Fibroblast of villous mesenchyme (primary cell): Measurements from ENCODE around the gene AP2B1. TPM values are rescaled to one million over a fixed set of nuclear protein-coding genes. Genes with fewer than 3 reads are reported as not detected.

Experiments
- DNase-seq: peaks from one replicate; pipeline ENCODE4 v3.0.0-alpha.2; 2010; ENCODE audit warnings: low read depth
- H3K4me3 ChIP-seq: 2 replicates; pipeline ENCODE4 v1.5.1; 2011; ENCODE audit warnings: low read depth, mild to moderate bottlenecking, low read length
- CTCF ChIP-seq: IDR thresholded peaks from 2 replicates; pipeline ENCODE4 v1.5.1; 2012; ENCODE audit warnings: low read depth, mild to moderate bottlenecking, low read length; ENCODE audit not compliant: insufficient read depth
- total RNA-seq: library from RNA; depleted of rRNA; stranded (reverse); fragments of >200 nt; gene quantifications from 2 replicates; pipeline ENCODE4 v1.2.3, GENCODE V29; 2012

AP2B1 gene
- total RNA-seq, 1 donor = 97.6 TPM

DNA sequence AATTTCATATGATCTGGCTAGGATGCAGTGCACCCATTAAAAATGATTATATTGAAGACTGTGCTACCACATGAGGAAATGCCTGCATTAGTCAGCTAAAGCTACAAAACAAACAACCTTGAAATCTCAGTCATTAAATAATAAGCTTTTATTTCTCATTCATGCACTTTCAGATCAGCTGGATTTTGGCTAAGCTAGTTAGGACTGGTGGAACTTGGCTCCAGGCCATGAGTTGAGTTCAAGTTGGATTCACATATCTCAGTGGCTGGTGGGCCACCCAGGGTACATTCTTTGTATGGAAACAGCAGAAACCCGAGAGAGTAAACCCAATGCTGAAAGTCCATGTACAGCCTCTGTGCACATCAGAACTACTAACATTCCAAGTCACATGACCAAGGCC is 43.3 kb upstream of the AP2B1 start:
- TF ChIP-seq CTCF = no peak
- no peak for DNase-seq
- no peak overlapping the region for H3K4me3 ChIP-seq

GRCh38 chr17:35545150-35545549 is 42.0 kb upstream of the AP2B1 start:
- no peak for DNase-seq
- no peak for TF ChIP-seq CTCF
- no peak overlapping the region for H3K4me3 ChIP-seq

- TF ChIP-seq CTCF = no peak
- H3K4me3 ChIP-seq = no peak overlapping the region
- DNase-seq = no peak
These were observed 40.6 kb upstream of the AP2B1 start for GRCh38 chr17:35546487-35546886.

DNA sequence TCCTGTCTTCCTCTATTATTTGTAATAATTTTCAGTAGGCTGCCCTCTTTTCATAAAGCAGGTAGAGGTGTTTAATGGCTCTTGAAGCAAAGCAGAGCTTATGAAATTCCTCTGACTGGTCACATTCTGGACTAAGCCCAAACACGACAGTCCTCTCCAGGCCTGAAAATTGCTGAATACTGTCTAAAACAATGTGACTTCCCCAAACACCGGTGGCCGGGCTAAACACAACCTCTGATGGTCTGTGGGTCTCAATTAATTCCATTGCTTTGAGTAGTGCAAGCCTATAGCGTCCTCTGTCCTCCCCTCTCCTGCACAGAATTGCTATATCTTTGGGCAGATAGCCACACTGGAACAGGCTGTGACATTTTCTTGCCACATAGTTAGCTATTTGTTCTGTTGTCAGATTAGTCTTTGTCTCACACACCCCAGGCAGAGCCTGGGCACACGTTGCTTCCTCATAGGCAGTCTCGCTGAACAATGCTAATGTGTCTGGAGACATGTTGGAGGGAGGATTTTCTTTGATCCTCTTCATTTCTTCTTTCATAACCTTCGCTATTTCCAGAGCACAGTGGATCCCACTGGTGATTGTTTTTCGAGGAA is 38.8 kb upstream of the AP2B1 start:
- TF ChIP-seq CTCF = no peak
- no peak overlapping the region for H3K4me3 ChIP-seq
- DNase-seq = no peak

- H3K4me3 ChIP-seq = no peak overlapping the region
- TF ChIP-seq CTCF = no peak
- DNase-seq = no peak
These were observed 38.1 kb upstream of the AP2B1 start for GRCh38 chr17:35548978-35549377.

DNA sequence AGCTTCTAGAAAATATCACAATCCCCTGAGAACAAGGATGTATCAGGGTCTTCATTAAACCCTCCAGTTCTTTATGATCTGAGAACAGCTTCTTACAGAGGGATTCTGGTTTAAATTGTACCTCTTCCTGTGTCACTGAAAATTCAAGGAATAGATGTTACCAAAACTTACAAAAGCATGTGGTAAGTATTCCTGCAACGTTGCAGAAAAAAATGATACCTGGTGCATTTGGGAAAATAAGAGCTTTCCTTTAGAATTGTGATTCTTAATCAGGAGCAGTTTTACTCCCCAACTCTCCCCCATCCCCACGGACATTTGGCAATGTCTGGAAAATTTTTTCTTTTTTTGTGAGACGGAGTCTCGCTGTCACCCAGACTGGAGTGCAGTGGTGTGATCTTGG is 33.8 kb upstream of the AP2B1 start:
- DNase-seq = no peak
- TF ChIP-seq CTCF = no peak
- no peak overlapping the region for H3K4me3 ChIP-seq

DNA sequence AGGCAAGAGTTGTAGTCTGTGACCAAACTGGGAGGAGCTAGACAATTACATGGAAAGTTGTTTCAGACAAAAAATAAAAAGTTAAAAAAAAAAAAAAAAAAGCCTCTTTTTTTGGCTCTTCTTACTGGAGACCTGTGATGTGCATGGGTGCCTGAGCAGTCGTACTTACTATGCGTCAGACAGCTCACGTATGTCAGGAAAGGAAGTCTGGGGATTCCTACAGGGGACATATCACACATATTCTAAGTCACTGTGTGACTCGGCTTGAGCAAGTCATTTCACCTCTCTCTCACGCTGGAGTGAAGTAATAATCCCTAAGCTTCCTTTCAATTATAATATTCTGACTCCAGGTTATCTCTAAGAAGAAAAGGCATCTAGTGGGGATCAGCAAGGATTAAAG is 32.5 kb upstream of the AP2B1 start:
- H3K4me3 ChIP-seq = no peak overlapping the region
- no peak for TF ChIP-seq CTCF
- no peak for DNase-seq
